NCI-H2171 treated with DMSO at 0.1 percent for 48 hours (cell line): ENCODE data around the gene PGGHG.
"Not testable (repeated sequence)": the region's sequence is repeated elsewhere in the genome, so short reads cannot be mapped to it uniquely, and the experiment has no call there.

Experiments used
- DNase-seq: peaks from one replicate; lab custom pipeline; 2025; lab: John Stamatoyannopoulos, UW

Gene PGGHG

GRCh38 chr11:285021-285893 is 3.7 kb upstream of the PGGHG start:
- no peak for DNase-seq

DNA sequence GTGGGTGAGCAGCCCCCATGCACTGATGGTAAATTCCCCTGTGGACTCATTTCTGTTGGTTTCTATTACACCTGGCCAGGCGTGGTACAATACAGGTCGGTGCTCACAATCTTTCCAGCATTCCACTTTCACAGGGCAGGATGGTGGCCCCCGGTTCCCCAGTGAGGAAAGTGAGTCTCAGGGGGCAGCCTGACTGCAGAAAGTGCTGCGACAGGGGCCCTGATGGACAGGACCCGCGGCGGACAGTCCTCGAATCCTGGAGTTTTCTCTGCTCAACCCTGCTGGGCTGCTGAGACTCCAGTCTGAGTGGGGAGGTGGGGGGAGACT is 3.1 kb upstream of the PGGHG start:
- no peak for DNase-seq

GRCh38 chr11:286977-287820 is 1.7 kb upstream of the PGGHG start:
- not testable (repeated sequence) for DNase-seq

- DNase-seq, result no peak
Observed at GRCh38 chr11:287821-288477, 977 bp upstream of the PGGHG start.

DNA sequence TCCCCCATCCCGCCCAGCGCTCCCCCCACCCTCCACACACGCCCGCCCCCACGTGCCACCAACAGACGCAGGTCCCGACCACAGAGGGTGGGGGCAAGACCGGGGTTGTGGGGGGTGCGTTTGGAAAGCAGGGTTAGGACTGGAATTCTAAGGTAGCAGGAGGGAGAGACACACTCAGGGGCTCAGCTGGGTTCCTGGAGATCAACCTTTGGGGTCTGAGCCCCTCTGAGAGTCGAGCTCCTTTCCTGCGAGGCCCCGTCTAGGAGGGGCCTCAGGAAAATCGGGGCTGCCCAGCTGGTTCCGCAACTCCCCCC is 429 bp downstream of the PGGHG start:
- no peak for DNase-seq

GRCh38 chr11:289712-290620 is 1.0 kb downstream of the PGGHG start:
- DNase-seq, result no peak

DNA sequence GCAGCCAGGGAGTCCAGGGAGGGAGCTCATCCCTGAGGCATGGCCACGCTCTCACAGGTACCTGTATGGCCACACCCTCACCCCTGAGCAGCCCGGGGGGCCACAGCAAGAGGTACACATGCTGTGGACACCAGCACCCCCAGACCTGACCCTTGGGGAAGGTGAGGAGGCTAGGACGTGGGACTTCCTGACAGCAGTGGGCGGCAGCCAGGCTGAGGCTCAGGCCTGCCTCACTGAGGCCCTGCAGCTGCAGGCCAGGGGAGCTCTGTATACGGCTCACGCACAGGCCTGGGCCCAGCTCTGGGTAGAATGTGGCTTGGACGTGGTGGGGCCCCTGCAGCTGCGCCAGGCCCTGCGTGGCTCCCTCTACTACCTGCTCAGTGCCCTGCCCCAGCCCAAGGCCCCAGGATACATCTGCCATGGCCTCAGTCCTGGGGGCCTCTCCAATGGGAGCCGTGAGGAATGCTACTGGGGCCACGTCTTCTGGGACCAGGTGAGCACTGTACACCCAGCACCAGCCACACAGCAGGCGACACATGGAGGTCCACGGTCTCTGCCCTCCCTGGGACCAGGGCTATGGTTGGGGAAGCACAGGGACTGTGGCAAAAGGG is 1.8 kb downstream of the PGGHG start:
- DNase-seq, result no peak

- no peak for DNase-seq
Observed at GRCh38 chr11:291281-292210, 2.6 kb downstream of the PGGHG start.

DNA sequence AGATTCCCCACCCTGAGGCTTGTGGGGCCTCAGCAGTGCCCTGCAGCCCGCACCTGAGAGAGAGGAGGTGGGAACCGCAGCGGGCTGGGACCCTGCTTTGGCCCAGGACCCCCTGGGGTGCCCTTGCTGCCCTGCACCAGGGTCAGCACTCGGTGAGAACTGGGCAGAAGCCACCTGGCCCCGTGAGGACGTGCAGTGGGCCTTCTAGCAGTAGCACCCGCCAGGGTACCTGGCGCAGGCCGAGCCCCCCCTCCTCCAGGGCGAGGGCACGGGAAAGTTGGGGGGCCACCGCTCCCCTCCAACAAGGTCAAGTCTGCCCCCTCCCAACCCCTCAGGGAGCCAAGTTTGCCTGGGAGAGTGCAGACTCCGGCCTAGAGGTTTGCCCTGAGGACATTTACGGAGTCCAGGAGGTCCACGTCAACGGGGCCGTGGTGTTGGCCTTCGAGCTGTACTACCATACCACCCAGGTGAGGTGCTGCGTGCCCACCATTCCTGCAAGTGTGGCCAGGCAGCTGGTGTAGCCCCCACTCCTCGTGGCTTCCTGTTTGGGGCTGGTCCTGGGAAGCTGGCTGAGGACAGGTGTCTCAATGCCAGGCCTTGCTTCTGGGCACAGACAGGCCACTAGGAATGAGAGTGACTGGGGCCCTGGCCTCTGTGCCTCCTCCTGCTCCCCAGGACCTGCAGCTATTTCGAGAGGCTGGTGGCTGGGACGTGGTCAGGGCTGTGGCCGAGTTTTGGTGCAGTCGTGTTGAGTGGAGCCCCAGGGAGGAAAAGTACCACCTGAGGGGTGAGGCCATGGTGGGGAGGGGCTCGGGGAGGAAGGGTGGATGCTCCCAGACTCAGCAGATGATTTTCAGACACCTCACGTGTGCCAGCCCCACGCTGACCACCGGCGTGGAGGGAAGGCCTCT is 3.5 kb downstream of the PGGHG start:
- DNase-seq, result no peak

- no peak for DNase-seq
Observed at GRCh38 chr11:293271-293851, 4.4 kb downstream of the PGGHG start.

- no peak for DNase-seq
Observed at GRCh38 chr11:293852-294661, 5.1 kb downstream of the PGGHG start.

GRCh38 chr11:294780-295179 is 5.9 kb downstream of the PGGHG start:
- no peak for DNase-seq

DNA sequence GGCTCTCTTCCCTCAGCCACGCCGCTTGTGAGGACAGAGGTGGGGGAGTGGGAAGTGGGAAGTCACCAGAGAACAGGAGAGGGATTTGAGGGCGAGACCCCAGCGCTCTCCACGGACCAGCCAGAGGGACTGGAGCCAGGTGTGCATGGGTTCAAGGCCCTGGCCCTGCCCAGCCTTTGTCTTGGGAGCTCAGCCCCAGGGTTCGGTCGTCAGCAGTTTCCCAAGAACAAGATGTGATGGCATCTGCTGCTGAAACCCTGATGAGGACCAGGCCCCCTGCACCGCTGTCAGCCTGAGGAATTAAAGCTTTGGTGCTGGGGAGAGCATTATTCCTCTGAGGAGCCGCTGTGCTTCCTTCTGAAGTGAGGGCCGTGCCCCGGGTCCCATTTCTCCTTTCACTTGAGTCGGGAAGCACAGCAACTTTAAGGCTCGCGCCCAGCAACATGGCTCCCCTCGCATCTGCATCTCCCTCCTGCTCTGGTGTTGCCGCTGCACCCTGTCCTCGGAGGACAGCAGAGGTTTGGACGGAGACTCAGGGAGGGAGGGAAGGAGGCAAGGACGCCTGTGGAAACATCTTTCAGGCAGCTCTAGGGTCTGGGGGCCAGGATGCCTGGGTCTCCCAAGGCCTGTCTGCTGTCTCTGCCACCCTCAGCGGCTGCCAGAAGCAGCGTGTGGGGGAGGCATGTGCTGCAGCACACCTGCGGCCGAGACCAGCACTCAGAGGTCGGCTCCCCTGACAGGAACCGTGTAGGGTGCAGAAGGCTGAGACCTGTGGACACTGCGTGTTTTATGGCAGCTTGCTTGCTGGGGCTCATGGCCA is 6.6 kb downstream of the PGGHG start:
- no peak for DNase-seq

GRCh38 chr11:296171-297050 is 7.5 kb downstream of the PGGHG start:
- DNase-seq, result no peak

GRCh38 chr11:297051-297585 is 8.2 kb downstream of the PGGHG start:
- DNase-seq, result no peak
